Panc1 (cell line): ENCODE results near the gene ALDH4A1. TPM values are rescaled to one million over a fixed set of nuclear protein-coding genes. Genes with fewer than 3 reads are reported as not detected.

Source experiments
- ATAC-seq: fragments of 200-7000 bp; cut with Tn5 transposase; 2 replicates; pipeline ENCODE4 v1.9.1; 2020; ENCODE audit warnings: mild to moderate bottlenecking, moderate library complexity
- BruUV-seq: library from RNA; stranded (reverse); fragments of 400-500 nt; replicated peaks from 2 replicates; lab custom pipeline; 2021; lab: Mats Ljungman, UMichigan
- CTCF ChIA-PET: fragments of 300-600 bp; sonication (Branson Sonifier 250); formaldehyde crosslinking; loops from one replicate; lab custom pipeline; 2022; ENCODE audit warnings: antibody characterized with exemption; lab: Charles Lee
- POLR2A ChIA-PET: fragments of 300-600 bp; sonication (Branson Sonifier 250); formaldehyde crosslinking; loops from one replicate; lab custom pipeline; 2022; ENCODE audit warnings: antibody characterized with exemption; lab: Charles Lee
- DNase-seq: peaks from one replicate; pipeline ENCODE4 v3.0.0-alpha.2; 2010; ENCODE audit warnings: low read depth, low spot score
- H3K27ac ChIP-seq: 2 replicates; pipeline ENCODE4 v1.5.1; 2011; ENCODE audit warnings: mild to moderate bottlenecking, low read length, inconsistent platforms
- H3K27me3 ChIP-seq: fragments of 200-500 bp; sonication (Bioruptor generic); 2 replicates; pipeline ENCODE4 v1.6.0; 2014; ENCODE audit warnings: low read length, inconsistent platforms; ENCODE audit not compliant: control insufficient read depth, insufficient read depth
- H3K36me3 ChIP-seq: fragments of 200-500 bp; sonication (Bioruptor generic); 2 replicates; pipeline ENCODE4 v1.5.1; 2014; ENCODE audit warnings: inconsistent platforms, mild to moderate bottlenecking, low read length, moderate library complexity; ENCODE audit not compliant: control insufficient read depth, insufficient read depth
- H3K4me1 ChIP-seq: 2 replicates; pipeline ENCODE4 v1.5.1; 2011; ENCODE audit warnings: inconsistent platforms, mild to moderate bottlenecking, low read length, moderate library complexity; ENCODE audit not compliant: control insufficient read depth, insufficient read depth
- H3K4me3 ChIP-seq, 2 experiments: 2 replicates each; pipeline ENCODE4 v1.5.1; 2011 to 2012; ENCODE audit warnings: low read depth in 2 of 2, low read length in 2 of 2, mild to moderate bottlenecking in 2 of 2, inconsistent platforms in 1 of 2, moderate library complexity in 1 of 2
- H3K9me3 ChIP-seq: fragments of 200-500 bp; sonication (Bioruptor generic); 2 replicates; pipeline ENCODE4 v1.5.1; 2014; ENCODE audit warnings: low read depth, mild to moderate bottlenecking, inconsistent platforms, low read length, moderate library complexity; ENCODE audit not compliant: control insufficient read depth, insufficient read depth
- POLR2AphosphoS5 ChIP-seq: IDR thresholded peaks from 2 replicates; pipeline ENCODE4 v1.6.1; 2012; ENCODE audit warnings: mild to moderate bottlenecking, low read depth, low read length, moderate library complexity
- SIN3A ChIP-seq: IDR thresholded peaks from 2 replicates; pipeline ENCODE4 v1.6.1; 2012; ENCODE audit warnings: low read depth, mild to moderate bottlenecking, low read length, moderate library complexity, borderline replicate concordance; ENCODE audit not compliant: insufficient read depth
- TCF7L2 ChIP-seq: IDR thresholded peaks from 2 replicates; pipeline ENCODE4 v1.6.1; 2011; ENCODE audit warnings: mild to moderate bottlenecking, low read depth, low read length, inconsistent platforms
- in situ Hi-C: cut with HindIII; loops from 2 replicates; pipeline ENCODE4 v1.10.0; 2016; ENCODE audit warnings: low sequenced_read_pairs, low pct_unique_long_range_greater_than_20kb
- intact Hi-C: fragments of 100-400 bp; cut with micrococcal nuclease; formaldehyde crosslinking; loops from one replicate; pipeline ENCODE4 v1.10.0; 2022; ENCODE audit not compliant: unreplicated experiment
- total RNA-seq: library from RNA; stranded (reverse); gene quantifications from one replicate; pipeline ENCODE4 v1.2.1, GENCODE V29; 2021; ENCODE audit not compliant: unreplicated experiment
- TF ChIP-seq, protein P1 (sequence below), 2 experiments: IDR thresholded peaks; 2 replicates each; pipeline ENCODE4 v1.6.1; 2011 to 2012; ENCODE audit warnings: low read depth in 2 of 2, control low read depth in 1 of 2, low read length in 1 of 2, mild to moderate bottlenecking in 1 of 2, moderate library complexity in 1 of 2; ENCODE audit not compliant: insufficient read depth in 1 of 2
- TF ChIP-seq, protein P2 (sequence below): fragments of 450-650 bp; IDR thresholded peaks from 2 replicates; pipeline ENCODE4 v1.5.1; 2017; ENCODE audit warnings: mild to moderate bottlenecking

ALDH4A1 gene
- total RNA-seq, 1 experiment from 2014 or later: 21.7 TPM

DNA sequence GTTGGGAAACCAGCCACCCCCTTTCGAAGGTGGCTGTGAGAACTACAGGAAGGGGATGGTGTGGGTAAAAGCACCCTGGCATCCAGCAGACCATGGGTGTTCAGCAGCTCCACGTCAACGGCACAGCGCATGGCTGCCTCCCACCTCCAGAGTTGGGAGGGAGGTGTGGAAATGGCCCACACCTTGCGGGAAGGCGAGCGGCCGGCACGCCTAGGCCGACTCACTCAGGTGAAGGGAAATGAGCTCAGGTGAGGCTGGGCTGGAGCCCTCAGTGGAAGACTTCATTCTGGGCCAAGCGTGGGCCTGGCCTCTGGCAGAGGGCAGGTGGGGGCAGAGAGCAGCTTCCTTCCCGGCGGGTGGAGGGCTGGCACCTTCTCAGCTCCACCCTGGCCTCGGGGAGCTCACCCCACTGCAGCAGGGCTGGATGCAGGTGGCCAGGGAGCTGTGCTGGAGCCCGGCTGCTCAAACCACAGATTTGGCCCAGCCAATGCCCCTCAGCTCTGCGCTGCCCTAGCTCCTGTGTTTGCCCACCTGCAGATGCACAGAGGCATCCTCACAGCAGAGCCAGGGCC lies 24.8 kb upstream of the ALDH4A1 start:
- intact Hi-C loops: no loop called here
- ChIA-PET POLR2A (interaction anchor here (1.0 kb wide), 1 partner anchor 12 kb away, joined by 3 read pairs; no protein-coding TSS in a partner anchor), CTCF (interaction anchor here (0.6 to 2.4 kb wide), 3 partner anchors 13 to 303 kb away, joined by 4 to 15 read pairs (median 8); no protein-coding TSS in a partner anchor)
- Histone ChIP-seq H3K36me3 (no peaks in the 10 kb centered on the region), H3K27ac (peak overlapping the region; percentile 95), H3K4me3 (peak overlapping the region in 1 of 2 experiments; percentile 17; a peak in 1 of 4 replicates), H3K9me3 (no peaks in the 10 kb centered on the region), H3K27me3 (no peaks in the 10 kb centered on the region), H3K4me1 (peaks cover 86% of the 10 kb centered on the region)
- DNase-seq (no peak), ATAC-seq (peak; percentile 50)
- BruUV-seq: no TSS peak
- in situ Hi-C loops: no loop called here
- TF ChIP-seq TCF7L2: no peak
- TF ChIP-seq SIN3A: no peak
- TF ChIP-seq, protein P1, sequence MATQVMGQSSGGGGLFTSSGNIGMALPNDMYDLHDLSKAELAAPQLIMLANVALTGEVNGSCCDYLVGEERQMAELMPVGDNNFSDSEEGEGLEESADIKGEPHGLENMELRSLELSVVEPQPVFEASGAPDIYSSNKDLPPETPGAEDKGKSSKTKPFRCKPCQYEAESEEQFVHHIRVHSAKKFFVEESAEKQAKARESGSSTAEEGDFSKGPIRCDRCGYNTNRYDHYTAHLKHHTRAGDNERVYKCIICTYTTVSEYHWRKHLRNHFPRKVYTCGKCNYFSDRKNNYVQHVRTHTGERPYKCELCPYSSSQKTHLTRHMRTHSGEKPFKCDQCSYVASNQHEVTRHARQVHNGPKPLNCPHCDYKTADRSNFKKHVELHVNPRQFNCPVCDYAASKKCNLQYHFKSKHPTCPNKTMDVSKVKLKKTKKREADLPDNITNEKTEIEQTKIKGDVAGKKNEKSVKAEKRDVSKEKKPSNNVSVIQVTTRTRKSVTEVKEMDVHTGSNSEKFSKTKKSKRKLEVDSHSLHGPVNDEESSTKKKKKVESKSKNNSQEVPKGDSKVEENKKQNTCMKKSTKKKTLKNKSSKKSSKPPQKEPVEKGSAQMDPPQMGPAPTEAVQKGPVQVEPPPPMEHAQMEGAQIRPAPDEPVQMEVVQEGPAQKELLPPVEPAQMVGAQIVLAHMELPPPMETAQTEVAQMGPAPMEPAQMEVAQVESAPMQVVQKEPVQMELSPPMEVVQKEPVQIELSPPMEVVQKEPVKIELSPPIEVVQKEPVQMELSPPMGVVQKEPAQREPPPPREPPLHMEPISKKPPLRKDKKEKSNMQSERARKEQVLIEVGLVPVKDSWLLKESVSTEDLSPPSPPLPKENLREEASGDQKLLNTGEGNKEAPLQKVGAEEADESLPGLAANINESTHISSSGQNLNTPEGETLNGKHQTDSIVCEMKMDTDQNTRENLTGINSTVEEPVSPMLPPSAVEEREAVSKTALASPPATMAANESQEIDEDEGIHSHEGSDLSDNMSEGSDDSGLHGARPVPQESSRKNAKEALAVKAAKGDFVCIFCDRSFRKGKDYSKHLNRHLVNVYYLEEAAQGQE (IDR thresholded peaks at IDR 0.05; ENCODE audit: insufficient read depth in 1 of 2, low read depth in 2 of 2, low read length in 1 of 2): no peak
- TF ChIP-seq, protein P2, sequence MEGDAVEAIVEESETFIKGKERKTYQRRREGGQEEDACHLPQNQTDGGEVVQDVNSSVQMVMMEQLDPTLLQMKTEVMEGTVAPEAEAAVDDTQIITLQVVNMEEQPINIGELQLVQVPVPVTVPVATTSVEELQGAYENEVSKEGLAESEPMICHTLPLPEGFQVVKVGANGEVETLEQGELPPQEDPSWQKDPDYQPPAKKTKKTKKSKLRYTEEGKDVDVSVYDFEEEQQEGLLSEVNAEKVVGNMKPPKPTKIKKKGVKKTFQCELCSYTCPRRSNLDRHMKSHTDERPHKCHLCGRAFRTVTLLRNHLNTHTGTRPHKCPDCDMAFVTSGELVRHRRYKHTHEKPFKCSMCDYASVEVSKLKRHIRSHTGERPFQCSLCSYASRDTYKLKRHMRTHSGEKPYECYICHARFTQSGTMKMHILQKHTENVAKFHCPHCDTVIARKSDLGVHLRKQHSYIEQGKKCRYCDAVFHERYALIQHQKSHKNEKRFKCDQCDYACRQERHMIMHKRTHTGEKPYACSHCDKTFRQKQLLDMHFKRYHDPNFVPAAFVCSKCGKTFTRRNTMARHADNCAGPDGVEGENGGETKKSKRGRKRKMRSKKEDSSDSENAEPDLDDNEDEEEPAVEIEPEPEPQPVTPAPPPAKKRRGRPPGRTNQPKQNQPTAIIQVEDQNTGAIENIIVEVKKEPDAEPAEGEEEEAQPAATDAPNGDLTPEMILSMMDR: no peak
- TF ChIP-seq POLR2AphosphoS5: no peak

DNA sequence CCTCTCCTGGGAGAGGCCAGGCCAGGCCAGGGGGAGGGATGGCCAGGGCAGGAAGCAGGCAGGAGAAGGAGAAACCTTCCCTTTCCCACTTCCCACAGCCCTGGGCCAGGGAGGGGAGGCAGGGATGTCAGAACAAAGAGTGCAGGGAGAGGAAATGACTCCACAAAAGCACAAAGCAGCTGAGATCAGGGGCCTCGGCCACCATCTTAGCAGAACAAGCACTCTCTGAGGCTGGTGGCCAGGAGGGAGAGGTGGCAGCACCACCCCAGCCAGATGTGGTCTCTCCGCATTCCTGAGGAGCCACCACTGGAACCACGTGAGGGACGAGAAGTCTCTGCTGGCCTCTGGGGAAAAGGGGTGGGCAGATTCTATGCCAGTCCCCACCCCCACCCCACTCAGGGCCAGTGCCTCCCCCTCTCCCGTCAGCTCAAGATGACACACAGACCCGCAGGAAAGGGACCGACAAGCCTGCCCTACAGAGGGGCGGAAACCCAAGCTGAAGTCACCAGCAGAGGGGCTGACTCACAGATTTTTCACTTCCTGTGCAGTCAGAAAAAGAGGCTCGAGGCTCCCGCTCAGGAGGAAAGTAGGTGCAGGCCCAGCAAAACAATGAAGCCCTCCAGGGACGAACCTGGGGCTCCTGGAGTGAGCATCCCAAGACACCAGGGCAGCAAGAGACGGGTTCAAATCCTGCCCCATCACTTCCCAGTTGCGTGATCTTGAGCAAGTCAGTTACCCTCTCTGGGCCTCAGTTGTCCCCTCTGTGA lies 24.1 kb upstream of the ALDH4A1 start:
- CTCF ChIA-PET: interaction anchor here (0.7 to 2.4 kb wide), 2 partner anchors 13 to 28 kb away, joined by 8 to 15 read pairs; no protein-coding TSS in a partner anchor
- in situ Hi-C loops: no loop called here

More for the DNA sequence above, 24.1 kb upstream of the ALDH4A1 start:
- Histone ChIP-seq H3K9me3 (no peaks in the 10 kb centered on the region), H3K36me3 (no peaks in the 10 kb centered on the region), H3K27ac (peak overlapping the region; percentile 95), H3K4me1 (peaks cover 86% of the 10 kb centered on the region), H3K4me3 (peak overlapping the region in 1 of 2 experiments; percentile 17; a peak in 1 of 4 replicates), H3K27me3 (no peaks in the 10 kb centered on the region)
- peak; percentile 88 for DNase-seq
- ATAC-seq: peak; percentile 75
- POLR2A ChIA-PET: no interaction called here
- TF ChIP-seq, protein P2: no peak
- peak; percentile 29; the same call in 1 of the 2 replicates for TF ChIP-seq POLR2AphosphoS5
- BruUV-seq: no TSS peak
- intact Hi-C loops: no loop called here
